ENCODE results near the gene AFAP1. TPM values are rescaled to one million over a fixed set of nuclear protein-coding genes. Genes with fewer than 3 reads are reported as not detected.

Gene AFAP1
- total RNA-seq, 1 donor from 2014 or later: 67.9 TPM

DNA sequence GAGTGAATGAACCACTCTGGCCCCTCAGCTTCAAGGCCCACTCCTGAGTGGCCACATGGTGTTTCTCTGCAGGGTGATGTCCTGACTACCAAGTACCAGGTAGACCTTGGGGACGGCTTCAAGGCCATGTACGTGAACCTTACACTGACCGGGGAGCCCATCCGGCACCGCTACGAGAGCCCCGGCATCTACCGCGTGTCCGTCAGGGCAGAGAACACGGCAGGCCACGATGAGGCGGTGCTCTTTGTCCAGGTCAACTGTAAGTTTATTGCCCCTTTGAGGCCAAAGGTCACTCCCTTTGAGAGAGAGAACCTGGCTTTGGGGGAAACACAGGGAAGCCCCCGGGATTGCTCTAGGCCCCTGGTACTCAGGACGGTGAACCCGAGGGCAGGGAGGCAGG lies 216.0 kb downstream of the AFAP1 start:
- Histone ChIP-seq H3K27ac (ENCODE audit: low read depth, low read length) (no peak overlapping the region), H3K4me3 (ENCODE audit: insufficient read depth, low read depth, low read length) (no peak overlapping the region), H2AFZ (ENCODE audit: low read depth, low read length) (no peak overlapping the region), H4K20me1 (ENCODE audit: insufficient read depth, low read length) (peaks cover 3% of the 10 kb centered on the region), H3K36me3 (ENCODE audit: insufficient read depth, low read length) (no peaks in the 10 kb centered on the region), H3K27me3 (ENCODE audit: insufficient read depth, low read length) (peaks cover 5% of the 10 kb centered on the region), H3K9ac (ENCODE audit: low read length) (no peak overlapping the region), H3K9me3 (ENCODE audit: insufficient read depth, low read depth, low read length) (no peaks in the 10 kb centered on the region), H3K4me2 (ENCODE audit: low read length) (no peak overlapping the region), H3K79me2 (ENCODE audit: insufficient read depth, low read length) (no peaks in the 10 kb centered on the region), H3K4me1 (ENCODE audit: insufficient read depth, low read length) (peaks cover 5% of the 10 kb centered on the region)
- Mint-ChIP-seq H3K27ac (ENCODE audit: unreplicated experiment) (no peak overlapping the region), H3K9me3 (ENCODE audit: unreplicated experiment) (peaks cover 1% of the 10 kb centered on the region), H3K36me3 (ENCODE audit: low read depth, unreplicated experiment) (peaks cover 12% of the 10 kb centered on the region), H3K4me3 (ENCODE audit: unreplicated experiment) (no peak overlapping the region), H3K27me3 (ENCODE audit: low read depth, unreplicated experiment) (peaks cover 39% of the 10 kb centered on the region), H3K4me1 (ENCODE audit: low read depth, unreplicated experiment) (no peaks in the 10 kb centered on the region)
- no peak for TF ChIP-seq EZH2 (IDR thresholded peaks at IDR 0.05; ENCODE audit: insufficient read depth, low read length)
- TF ChIP-seq, protein P1, sequence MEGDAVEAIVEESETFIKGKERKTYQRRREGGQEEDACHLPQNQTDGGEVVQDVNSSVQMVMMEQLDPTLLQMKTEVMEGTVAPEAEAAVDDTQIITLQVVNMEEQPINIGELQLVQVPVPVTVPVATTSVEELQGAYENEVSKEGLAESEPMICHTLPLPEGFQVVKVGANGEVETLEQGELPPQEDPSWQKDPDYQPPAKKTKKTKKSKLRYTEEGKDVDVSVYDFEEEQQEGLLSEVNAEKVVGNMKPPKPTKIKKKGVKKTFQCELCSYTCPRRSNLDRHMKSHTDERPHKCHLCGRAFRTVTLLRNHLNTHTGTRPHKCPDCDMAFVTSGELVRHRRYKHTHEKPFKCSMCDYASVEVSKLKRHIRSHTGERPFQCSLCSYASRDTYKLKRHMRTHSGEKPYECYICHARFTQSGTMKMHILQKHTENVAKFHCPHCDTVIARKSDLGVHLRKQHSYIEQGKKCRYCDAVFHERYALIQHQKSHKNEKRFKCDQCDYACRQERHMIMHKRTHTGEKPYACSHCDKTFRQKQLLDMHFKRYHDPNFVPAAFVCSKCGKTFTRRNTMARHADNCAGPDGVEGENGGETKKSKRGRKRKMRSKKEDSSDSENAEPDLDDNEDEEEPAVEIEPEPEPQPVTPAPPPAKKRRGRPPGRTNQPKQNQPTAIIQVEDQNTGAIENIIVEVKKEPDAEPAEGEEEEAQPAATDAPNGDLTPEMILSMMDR (IDR thresholded peaks at IDR 0.05; ENCODE audit: insufficient read depth, low read depth, low read length): no peak
- FAIRE-seq (no peak), DNase-seq (ENCODE audit: low read depth) (no peak)

DNA sequence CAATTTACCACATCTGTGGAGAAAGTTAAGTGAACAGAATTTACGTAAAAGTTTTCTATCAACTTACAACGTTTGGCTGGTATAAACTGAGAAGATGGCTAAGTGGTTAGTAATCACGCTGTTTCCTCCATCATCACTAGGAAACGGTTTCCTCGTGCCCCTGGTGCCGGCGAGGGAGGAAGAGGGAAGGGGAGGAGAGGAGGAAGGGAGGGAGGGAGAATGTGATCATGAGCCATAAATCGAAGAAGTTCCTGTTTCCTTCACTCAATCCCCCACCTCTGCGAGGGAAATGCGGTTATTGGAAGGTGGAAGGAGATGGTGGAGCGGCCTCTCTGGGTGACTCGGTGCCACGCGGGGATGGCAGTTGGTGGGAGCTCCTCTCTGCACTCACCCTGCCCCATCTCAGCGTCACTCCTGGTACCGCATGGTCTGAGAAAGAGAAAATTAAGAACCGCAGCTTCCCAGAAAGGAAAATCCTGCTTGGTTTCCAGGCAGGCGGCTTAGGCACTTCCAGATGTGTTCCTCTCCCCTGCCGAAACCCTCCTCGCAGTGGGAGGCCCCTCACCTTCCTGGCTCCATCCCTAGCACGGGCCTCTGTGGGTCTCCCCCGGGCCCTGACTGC lies 216.8 kb downstream of the AFAP1 start:
- no peak overlapping the region for H3K4me2 ChIP-seq (ENCODE audit: low read length)
- peaks cover 5% of the 10 kb centered on the region for H3K27me3 ChIP-seq (ENCODE audit: insufficient read depth, low read length)
- no peak overlapping the region for H2AFZ ChIP-seq (ENCODE audit: low read depth, low read length)
- no peak for TF ChIP-seq EZH2 (IDR thresholded peaks at IDR 0.05; ENCODE audit: insufficient read depth, low read length)
- TF ChIP-seq, protein P1 (IDR thresholded peaks at IDR 0.05; ENCODE audit: insufficient read depth, low read depth, low read length): no peak
- no peaks in the 10 kb centered on the region for H3K79me2 ChIP-seq (ENCODE audit: insufficient read depth, low read length)
- H3K9me3 ChIP-seq (ENCODE audit: insufficient read depth, low read depth, low read length): no peaks in the 10 kb centered on the region
- peaks cover 41% of the 10 kb centered on the region for H3K27me3 Mint-ChIP-seq (ENCODE audit: low read depth, unreplicated experiment)
- H3K27ac Mint-ChIP-seq (ENCODE audit: unreplicated experiment): no peak overlapping the region
- no peak overlapping the region for H3K4me3 ChIP-seq (ENCODE audit: insufficient read depth, low read depth, low read length)
- peaks cover 1% of the 10 kb centered on the region for H3K9me3 Mint-ChIP-seq (ENCODE audit: unreplicated experiment)
- FAIRE-seq: no peak
- no peak overlapping the region for H3K27ac ChIP-seq (ENCODE audit: low read depth, low read length)
- no peaks in the 10 kb centered on the region for H3K4me1 Mint-ChIP-seq (ENCODE audit: low read depth, unreplicated experiment)
- no peak for DNase-seq (ENCODE audit: low read depth)
- H3K36me3 ChIP-seq (ENCODE audit: insufficient read depth, low read length): no peaks in the 10 kb centered on the region
- peaks cover 5% of the 10 kb centered on the region for H3K4me1 ChIP-seq (ENCODE audit: insufficient read depth, low read length)
- peaks cover 10% of the 10 kb centered on the region for H3K36me3 Mint-ChIP-seq (ENCODE audit: low read depth, unreplicated experiment)
- H3K9ac ChIP-seq (ENCODE audit: low read length): no peak overlapping the region
- H3K4me3 Mint-ChIP-seq (ENCODE audit: unreplicated experiment): no peak overlapping the region
- peaks cover 3% of the 10 kb centered on the region for H4K20me1 ChIP-seq (ENCODE audit: insufficient read depth, low read length)

DNA sequence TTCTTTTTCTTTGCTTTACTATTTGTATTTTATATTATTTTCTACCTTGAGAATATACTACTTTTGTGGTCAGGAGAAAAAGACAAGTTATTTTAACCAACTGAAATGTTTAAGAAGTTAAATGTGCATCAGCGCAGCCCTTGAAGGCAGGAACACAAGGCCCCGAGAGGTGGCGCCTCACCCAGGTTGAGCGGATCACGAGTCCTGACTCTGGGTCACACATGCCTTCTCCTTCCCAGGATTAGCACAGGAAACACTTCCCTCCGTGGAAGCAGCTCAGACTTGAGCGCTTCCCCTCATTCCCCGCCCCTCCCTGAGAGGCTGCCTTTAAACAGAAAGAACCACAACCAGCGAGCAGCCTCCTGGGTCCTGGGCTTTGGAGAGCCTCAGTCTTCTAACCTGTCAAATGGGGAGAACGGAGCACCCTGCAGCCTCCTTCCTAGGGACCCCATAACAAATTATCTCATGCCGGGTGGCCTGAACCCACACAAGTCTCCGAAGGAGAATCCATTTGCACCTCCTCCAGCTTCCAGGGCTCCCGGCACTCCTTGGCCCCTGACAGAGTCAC lies 217.6 kb downstream of the AFAP1 start:
- H3K4me2 ChIP-seq (ENCODE audit: low read length): no peak overlapping the region
- Mint-ChIP-seq H3K27ac (ENCODE audit: unreplicated experiment) (no peak overlapping the region), H3K9me3 (ENCODE audit: unreplicated experiment) (peaks cover 1% of the 10 kb centered on the region), H3K36me3 (ENCODE audit: low read depth, unreplicated experiment) (peaks cover 8% of the 10 kb centered on the region), H3K4me3 (ENCODE audit: unreplicated experiment) (no peak overlapping the region), H3K4me1 (ENCODE audit: low read depth, unreplicated experiment) (no peaks in the 10 kb centered on the region), H3K27me3 (ENCODE audit: low read depth, unreplicated experiment) (peaks cover 38% of the 10 kb centered on the region)
- H2AFZ ChIP-seq (ENCODE audit: low read depth, low read length): no peak overlapping the region
- no peaks in the 10 kb centered on the region for H3K36me3 ChIP-seq (ENCODE audit: insufficient read depth, low read length)
- no peaks in the 10 kb centered on the region for H3K9me3 ChIP-seq (ENCODE audit: insufficient read depth, low read depth, low read length)
- no peaks in the 10 kb centered on the region for H3K79me2 ChIP-seq (ENCODE audit: insufficient read depth, low read length)
- peaks cover 3% of the 10 kb centered on the region for H4K20me1 ChIP-seq (ENCODE audit: insufficient read depth, low read length)
- peaks cover 5% of the 10 kb centered on the region for H3K4me1 ChIP-seq (ENCODE audit: insufficient read depth, low read length)
- H3K27me3 ChIP-seq (ENCODE audit: insufficient read depth, low read length): peaks cover 5% of the 10 kb centered on the region
- H3K27ac ChIP-seq (ENCODE audit: low read depth, low read length): no peak overlapping the region
- DNase-seq (ENCODE audit: low read depth): no peak
- no peak for FAIRE-seq
- H3K4me3 ChIP-seq (ENCODE audit: insufficient read depth, low read depth, low read length): no peak overlapping the region
- TF ChIP-seq, protein P1 (IDR thresholded peaks at IDR 0.05; ENCODE audit: insufficient read depth, low read depth, low read length): peak; percentile 4
- no peak for TF ChIP-seq EZH2 (IDR thresholded peaks at IDR 0.05; ENCODE audit: insufficient read depth, low read length)
- H3K9ac ChIP-seq (ENCODE audit: low read length): no peak overlapping the region

All from astrocyte (in vitro differentiated cells and primary cell).